CD4-positive, alpha-beta T cell treated with Interleukin-2 at 100 ng/mL for 4 hours (primary cell): Measurements from ENCODE around the gene BUB1B.
"Not testable (repeated sequence)": the region's sequence is repeated elsewhere in the genome, so short reads cannot be mapped to it uniquely, and the experiment has no call there.

ENCODE experiments used
- DNase-seq: peaks from one replicate; pipeline ENCODE4 v3.0.0-alpha.2; 2020; ENCODE audit warnings: low spot score

BUB1B gene

DNA sequence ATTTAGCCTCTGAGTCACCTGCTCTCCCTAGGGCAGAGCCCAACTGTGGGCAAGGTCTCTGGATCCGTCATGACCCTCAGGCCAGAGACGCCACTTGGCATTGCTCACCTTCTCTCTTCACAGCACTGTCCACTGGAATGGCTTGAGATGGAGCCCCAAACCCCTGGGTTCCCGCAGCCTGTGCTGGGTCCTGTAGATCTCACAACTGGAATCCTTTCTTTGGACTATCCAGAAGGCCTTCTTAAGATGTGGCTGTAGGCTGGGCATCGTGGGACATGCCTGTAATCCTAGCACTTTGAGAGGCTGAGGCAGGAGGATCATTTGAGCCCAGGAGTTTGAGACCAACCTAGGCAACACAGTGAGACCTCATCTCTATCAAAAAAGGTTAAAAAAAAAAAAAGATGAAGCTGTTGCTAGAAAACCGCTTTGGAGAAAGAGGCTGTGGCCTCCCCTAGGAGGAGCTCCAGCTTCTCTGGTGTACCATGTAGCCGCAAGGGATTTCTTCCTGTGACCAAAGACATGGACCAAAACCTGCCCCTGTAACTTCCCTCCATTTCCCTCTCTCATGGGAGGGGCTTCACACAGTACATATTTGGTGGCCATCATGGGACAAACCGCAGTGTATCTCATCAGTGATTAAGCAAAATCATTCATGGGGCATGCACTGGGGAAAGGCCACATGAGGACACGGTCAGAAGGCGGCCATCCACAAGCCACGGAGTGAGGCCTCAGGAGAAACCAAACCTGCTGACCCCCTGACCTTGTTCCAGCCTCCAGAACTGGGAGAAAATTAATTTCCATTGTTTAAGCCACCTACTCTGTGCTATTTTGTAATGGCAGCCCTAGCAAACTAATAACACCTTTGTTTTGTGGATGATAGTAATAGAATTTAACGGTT, 23.3 kb upstream of the BUB1B start:
- no peak for DNase-seq

DNA sequence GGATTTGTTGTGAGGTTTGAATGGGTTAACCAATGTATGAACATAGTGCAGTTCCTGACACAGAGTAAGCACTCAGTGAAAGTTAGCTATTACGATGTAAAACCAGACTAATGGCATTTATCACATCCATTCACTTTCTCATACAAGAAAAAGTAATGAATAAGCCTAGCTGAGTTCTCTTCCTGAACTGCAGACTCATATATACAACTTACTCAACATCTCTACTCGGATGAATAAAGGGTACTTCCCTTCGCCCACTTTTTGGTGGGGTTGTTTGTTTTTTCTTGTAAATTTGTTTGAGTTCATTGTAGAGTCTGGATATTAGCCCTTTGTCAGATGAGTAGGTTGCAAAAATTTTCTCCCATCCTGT, 22.7 kb upstream of the BUB1B start:
- not testable (repeated sequence) for DNase-seq

DNA sequence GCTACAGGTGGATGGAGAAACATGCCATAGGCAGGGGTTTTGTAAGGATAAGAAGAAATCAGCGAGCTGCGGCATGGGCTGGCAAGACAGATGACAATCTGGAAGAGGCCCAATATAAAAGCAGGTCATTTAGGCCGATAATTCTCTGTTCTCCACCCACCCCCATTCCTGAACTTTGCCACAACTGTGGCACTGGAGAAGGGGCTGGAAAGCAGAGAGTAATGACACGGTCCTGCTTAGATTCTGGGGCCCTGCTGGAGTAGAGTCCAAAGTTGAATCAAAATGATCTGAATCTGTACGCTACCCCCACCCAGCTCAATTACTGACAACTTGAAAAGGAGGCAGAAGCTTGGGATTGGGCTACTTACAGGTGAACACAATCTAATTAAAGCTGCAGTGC, 18.4 kb upstream of the BUB1B start:
- DNase-seq, result no peak

DNA sequence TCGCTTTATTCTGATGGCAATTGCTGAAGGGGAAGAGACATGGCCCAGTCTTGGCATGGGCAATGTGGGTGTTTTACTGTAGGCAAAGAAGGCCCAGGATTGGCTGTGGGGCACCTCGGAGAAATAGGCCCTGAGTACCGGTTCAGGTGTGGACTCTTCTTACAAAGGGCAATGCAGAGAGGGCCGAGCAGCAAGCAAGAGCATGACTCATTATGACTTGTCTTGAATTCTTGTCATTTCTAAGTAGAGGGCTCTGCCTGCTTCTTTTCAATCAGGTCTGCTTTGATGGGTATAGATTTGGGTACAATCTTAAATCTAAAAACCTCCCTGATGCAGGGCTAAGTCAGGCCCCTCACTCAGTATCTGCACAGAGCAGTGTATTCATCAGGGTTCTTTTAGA, 14.8 kb upstream of the BUB1B start:
- no peak for DNase-seq

DNA sequence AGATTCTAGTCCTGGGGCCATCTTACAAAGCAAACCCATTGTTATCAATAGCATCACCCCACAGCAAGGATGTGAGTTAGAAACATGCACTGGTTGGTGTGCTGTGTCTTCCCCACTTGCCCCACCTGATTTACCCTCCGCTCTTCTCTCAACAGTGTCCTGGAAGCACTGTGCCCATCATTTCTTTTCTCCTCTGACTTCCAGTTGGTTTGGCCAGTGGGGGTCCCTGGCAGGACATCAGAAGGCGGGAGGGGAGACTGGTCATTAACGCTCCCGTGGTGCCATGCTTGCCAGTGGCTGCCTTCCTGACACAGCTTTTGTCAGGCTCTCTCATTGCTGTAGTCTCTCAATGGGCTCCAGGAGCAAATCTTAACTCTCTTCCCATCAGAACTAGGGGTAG, 11.5 kb upstream of the BUB1B start:
- no peak for DNase-seq

DNA sequence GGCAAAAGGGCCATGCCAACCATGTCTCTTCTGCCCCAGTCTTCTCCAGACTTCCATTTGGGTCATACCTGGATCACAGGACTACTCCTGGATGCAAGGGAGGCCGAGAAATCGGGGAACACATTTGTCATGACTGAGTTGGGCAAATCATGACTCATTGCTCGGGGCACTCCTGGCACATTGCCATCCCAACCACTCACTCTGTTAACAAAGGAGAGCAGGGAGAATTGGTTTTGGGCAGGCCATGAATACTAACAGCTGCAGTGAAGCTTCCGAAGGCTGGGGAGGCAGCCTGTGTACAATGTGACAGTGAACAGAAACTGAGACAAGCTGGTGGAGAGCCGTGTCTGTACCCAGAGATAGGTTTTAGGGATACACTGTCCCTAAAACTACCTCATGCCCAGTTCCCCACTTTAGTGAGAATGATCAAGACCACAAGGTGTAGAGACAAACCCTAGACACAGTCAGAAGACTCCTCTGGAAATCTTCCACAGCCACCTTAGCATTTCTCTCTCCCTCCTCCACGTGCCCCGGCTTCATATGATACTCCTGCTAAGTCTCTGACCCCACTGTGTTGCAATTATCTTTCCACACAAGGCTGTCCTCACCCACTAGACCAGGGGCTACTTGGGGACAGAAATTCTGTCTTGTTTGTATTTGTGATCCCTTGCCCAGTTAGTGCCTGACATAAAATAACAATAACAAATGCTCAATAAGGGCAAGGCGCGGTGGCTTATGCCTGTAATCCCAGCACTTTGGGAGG, 10.5 kb upstream of the BUB1B start:
- no peak for DNase-seq

DNA sequence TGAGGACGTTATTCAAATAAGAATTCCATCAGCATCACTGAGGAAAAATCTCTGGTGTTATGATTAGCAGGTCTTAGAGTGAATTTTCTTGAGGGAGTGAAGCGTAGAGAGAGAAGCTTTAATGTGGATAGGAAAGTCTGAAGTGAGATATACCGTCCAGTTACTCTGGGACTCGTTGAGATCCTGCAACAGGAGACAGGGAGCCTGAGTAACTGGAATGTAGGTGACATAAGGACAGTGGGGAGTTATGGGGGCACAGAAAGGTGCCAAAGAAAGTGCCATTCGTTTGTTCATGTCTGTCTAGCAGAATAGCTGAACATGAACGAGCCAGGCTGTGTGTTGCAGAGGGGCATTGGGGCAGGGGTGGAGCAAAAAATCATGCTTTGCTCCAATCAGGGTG, 9.4 kb upstream of the BUB1B start:
- no peak for DNase-seq

DNA sequence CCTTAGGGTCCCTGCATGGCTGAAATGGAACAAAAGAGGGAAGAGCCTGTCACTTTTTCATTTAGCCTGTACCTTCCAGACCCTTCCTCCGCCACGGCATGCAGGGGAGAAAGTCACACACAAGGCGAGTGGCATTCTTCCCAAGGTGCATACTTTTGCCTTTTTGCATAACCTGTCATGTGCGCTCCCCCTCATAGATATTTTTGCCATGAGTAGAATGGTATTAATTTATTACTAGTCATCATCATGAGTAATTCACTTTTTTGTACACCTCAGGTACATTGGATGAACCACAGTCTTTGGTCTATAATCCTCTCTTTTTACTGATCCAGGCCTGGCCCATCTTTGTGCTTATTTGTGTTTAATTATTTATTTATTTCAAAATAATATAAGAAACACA, 8.9 kb upstream of the BUB1B start:
- no peak for DNase-seq

DNA sequence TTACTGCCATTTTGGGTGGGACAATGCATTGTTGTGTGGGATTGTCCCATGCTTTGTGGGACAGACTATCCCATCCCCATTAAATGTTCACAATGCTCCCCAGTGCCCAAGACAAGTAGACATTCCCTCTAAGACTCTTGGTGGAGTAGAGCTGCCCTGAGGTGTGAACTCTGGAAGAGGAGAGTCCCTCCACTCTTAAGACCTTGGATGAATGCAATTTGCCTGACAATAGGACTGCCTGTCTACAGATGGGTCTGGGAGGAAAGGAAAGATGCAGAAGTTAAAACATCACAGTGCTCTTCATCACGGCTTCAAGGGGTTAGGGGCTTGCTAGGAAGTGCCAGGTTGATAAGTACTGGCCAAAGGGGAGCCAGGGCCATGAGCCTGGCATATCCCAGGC, 6.0 kb upstream of the BUB1B start:
- DNase-seq, result not testable (repeated sequence)

DNA sequence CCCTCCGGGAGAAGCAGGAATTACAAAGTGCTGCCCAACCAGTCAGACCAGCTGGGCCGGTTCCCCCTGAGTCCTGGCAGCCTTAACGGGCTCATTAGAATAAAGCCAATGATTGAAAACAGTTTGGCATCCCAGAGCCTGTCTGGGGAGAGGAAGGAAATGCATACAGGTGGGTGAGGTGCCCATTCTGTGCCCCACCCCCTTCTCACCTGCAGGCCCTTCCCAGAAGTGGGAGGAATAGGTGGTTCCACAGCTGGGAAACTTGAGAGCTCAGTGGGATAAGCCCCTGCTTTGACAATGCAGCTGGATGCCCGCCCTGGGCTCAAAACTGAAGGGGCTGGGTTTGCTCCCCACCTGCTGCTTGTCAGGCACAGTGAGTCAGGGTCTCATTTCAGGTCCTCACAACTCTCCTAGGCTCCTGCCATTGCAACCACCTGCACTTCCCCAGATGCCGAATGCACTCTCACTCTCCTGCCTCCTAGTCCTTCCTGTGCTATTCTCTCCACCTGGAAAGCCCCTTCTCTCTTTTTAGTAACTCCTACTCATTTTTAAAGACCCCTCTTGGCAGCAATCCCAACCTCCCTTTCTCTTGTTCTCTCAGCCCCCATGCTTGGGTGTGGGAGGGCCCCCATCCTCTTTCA, 5.5 kb upstream of the BUB1B start:
- no peak for DNase-seq

DNA sequence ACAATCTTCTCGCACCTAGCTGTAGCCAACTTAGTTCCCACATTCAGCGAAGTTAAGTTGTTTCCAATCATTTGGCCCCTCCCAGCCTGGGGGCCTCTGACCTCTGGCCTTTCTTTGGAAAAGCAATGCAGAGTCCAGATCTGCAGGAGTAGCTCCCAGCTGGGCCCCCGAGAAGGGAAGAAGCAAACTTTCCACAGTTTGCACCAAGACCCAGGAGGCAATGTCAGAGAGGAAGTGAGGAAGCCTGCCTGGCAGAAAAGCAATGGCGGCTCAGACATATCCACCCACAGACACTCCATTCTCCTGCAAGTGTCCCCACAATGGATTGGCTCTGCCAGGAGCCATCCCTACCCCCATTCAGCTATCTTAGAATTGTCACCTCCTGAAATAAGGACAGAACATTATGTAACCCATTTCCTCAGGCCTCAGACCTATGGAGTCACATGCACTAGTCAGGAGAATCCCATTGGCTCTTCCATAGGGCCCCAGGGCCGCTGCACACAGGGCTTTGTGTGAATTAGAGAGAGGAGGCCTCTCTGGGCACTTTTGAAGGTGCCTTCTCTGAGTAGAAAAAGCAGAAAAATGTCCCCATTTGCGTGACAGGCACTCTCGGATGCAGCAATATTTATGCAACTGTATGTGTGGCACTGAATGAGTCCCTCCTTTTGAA, 3.0 kb upstream of the BUB1B start:
- no peak for DNase-seq

DNA sequence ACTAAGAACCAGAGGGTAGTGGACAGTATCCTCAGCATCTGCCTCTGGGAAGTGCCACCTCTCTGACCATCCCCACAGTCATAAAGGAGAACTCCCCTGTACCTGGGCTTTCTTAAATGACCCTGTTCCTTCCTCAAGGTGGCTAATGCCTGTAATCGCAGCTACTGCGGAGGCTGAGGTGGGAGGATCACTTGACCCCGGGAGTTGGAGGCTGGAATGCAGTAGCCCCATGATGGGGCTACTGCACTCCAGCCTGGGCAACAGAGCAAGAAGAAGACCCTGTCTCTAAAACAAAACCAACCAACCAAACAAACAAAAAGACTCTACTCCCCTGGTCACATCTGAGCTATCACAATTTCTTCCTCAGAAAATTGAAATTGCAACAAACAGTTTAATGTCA, 848 bp upstream of the BUB1B start:
- no peak for DNase-seq

DNA sequence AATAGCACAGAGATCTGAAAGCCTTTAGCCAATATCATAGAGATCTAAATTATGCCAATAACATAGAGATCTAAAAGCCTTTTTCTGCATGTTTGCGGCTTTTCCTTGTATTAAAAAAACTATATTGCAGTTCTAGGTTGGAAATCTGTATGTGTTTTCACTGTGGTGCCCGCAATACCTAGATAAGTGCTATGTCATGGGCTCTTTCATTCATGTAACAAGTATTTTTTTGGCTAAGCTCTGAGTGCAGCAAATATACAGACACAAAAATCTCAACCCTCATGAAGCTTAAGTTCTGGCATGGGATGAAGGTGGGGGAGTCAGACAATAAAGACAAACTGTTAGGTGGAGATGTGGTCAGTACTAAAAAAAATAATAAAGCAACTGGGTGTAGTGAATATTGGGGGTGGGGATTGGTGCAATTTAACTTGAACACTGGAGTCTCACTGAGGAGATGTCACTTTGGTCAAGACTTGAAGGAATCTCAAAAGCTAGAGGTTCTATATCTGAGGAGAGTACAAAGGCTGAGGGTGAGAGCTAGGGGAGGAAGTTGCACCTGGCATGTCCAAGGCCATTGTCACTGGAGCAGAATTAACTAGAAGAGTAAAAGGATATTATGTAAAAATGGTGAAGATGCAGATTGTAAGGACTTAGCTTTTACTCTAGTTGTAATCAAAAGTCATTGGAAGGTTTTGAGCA, 973 bp downstream of the BUB1B start:
- DNase-seq, result no peak

DNA sequence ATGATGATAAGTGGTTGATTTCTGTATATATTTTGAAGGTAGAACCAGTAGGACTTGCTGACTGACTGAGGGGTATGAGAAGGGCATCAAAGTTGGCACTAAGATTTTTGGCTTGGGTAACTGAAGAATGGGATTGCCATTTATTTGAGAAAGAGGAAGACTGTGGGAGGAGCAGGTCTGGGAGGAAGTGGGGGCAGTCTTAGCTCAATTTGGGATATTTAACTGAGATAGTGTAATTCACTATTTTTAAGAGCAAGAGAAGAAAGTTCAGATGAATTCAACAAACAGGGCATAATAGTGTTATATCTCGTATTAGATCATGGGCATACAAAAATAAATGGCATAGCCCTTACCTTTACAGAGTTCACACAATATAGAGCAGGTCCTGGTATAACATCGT, 1.7 kb downstream of the BUB1B start:
- no peak for DNase-seq

DNA sequence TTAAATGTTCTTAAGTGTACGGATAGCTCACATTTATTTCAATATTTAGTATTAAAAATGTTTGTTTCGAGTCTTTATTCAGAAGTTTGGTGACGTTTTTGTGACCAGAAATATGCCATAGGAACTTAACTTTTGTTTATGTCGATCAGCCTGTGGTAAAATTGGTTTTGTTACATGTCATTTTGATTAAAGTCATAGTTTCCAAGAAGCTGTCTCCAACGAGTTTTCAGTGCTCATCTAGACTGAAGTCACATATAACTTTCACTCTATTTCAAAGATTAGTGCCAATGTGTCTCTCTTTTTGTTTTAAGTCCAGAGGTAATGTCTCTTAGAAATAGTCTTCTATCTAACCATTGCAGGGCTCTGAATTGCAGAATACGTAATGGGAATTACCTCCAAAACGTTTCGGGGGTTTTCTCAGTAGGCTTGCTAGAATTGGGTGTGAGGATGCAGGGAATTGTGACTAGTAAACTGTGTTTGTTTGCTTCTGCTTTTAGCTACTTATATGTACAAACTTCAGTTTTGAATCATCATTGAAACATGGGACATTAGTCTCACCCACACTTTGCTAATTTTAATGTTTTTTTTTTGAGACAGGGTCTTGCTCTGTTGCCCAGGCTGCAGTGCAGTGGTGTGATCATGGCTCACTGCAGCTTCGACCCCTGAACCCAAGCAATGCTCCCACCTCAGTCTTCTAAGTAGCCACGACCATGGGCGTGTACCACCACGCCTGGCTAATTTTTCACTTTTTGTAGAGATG, 3.0 kb downstream of the BUB1B start:
- DNase-seq, result no peak

DNA sequence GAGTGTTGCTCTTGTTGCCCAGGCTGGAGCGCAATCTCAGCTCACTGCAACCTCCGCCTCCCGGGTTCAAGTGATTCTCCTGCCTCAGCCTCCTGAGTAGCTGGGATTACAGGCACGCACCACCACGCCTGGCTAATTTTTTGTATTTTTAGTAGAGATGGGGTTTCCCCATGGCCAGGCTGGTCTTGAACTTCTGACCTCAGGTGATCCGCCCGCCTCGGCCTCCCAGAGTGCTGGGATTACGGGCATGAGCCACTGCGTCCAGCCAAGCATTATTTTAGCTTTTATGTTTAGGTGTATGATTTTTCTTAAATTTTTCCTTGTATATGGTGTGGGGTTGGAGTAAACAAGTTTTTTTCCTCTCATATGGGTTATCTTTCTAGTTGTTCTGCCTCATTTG, 6.5 kb downstream of the BUB1B start:
- DNase-seq, result not testable (repeated sequence)

DNA sequence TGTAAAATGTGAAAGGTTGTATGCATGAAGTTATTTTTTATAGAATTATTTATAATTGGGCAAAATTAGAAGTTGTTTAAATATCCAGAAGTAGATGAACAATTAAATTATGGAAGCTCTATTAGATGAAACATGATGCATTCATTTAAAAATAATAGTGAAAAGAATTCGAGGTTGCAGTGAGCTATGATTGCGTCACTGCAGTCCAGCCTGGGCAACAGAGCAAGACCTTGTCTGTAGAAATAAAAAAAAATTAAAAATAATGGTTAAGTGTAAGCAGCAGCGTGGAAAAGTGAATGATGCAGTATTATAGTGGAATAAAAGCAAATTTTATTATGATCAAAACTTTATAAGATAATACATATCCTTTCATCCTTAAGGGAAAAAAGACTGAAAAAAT, 14.3 kb downstream of the BUB1B start:
- DNase-seq, result no peak

DNA sequence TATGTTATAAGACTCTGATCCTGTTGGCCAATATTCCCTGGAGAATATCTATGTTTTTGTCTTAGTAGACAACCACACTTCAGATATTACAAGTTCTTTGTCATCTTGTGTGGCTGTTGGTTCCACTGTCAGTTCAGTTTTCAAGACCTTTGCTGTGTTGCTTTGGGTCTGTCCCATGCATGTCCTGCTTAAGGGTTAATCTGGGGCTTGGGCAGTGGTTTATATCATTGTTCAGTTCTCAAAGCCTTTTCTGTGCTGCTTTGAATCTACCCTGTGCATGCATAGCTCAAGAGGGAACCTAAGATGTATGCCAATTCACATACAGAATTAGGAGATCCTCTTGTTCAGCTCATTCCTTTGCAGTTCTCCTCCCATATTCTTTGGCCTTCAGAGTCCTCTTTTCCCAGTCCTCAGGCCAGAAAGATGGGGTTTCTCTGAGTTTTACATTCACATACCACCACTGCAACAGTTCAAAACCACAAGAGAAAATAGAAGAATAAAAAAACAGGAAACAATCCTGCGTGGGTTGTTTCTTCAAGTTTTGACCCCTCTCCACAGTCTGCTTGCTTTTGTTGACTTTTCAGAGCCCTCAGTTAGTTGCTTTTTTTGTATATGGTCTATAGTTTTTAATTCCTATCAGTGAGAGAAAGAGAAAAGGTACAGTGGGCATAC, 21.6 kb downstream of the BUB1B start:
- DNase-seq, result no peak

DNA sequence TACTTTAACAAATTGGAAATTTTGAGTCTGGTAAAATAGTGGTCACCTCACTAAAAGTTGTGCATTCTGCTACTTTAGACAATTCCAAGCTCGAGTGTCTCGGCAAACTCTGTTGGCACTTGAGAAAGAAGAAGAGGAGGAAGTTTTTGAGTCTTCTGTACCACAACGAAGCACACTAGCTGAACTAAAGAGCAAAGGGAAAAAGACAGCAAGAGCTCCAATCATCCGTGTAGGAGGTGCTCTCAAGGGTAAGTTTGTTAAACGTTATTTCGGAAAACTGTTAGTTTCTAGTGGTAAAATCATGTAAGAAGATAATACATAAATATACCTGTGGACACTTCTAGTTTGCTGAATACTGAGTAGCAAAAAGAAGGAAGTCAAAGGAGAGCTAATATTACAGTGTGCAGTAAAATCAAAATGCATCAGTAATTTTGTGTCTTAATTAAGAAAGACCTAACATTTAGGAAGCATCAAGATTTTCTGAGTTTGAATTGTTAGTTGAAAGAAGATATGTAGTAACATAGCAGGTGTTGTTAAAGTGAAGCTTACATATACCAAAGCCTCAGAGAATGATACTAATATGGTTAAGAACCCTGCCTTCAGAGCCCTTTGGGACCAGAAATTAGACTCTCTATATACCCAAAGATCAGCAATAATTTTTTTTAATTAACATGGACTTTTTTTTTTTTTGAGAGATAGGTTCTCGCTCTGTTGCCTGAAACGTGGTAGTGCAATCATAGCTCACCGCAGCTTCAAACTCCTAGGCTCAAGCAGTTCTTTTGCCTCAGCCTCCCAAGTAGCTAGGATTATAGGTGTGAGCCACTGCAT, 23.0 kb downstream of the BUB1B start:
- no peak for DNase-seq

DNA sequence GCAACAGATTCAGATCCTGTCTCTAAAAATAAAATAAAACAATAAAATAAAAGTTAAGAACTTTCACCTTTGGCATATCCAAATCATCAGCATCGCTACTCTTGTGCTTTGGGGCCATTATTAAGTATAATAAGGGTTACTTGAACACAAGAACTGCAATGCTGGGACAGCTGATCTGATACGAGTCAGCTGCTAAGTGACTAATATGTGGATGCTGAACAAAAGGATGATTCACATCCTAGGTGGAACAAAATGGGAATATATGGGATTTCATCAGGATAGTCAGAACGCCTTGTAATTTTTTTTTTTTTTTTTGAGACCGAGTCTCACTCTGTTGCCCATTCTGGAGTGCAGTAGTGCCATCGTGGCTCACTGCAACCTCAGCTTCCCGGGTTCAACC, 29.7 kb downstream of the BUB1B start:
- DNase-seq, result no peak
